GM23248 (cell line): ENCODE results near the gene RAB22A. TPM values are rescaled to one million over a fixed set of nuclear protein-coding genes. Genes with fewer than 3 reads are reported as not detected.

Experiments
- DNase-seq: peaks from one replicate; pipeline ENCODE4 v3.0.0-alpha.2; 2015
- H2AFZ ChIP-seq: fragments of 200-600 bp; sonication (generic); 2 replicates; pipeline ENCODE4 v1.6.1; 2016; ENCODE audit warnings: antibody characterized with exemption
- H3F3A ChIP-seq: fragments of 200-600 bp; sonication (generic); 2 replicates; pipeline ENCODE4 v1.6.1; 2016; ENCODE audit warnings: mild to moderate bottlenecking, antibody characterized with exemption, mixed run types; ENCODE audit not compliant: insufficient read depth
- H3K27ac ChIP-seq: fragments of 200-600 bp; sonication (generic); 2 replicates; pipeline ENCODE4 v1.5.1; 2016; ENCODE audit warnings: mild to moderate bottlenecking
- H3K27me3 ChIP-seq: fragments of 200-600 bp; sonication (generic); replicated peaks from 2 replicates; pipeline ENCODE4 v1.6.1; 2016; ENCODE audit warnings: mild to moderate bottlenecking; ENCODE audit not compliant: insufficient read depth
- H3K36me3 ChIP-seq: fragments of 200-600 bp; sonication (generic); 2 replicates; pipeline ENCODE4 v1.6.1; 2016; ENCODE audit warnings: low read depth, mild to moderate bottlenecking
- H3K4me1 ChIP-seq: fragments of 200-600 bp; sonication (generic); 2 replicates; pipeline ENCODE4 v1.6.1; 2016; ENCODE audit warnings: mild to moderate bottlenecking; ENCODE audit not compliant: insufficient read depth
- H3K4me2 ChIP-seq: fragments of 200-600 bp; sonication (generic); one replicate; pipeline ENCODE4 v1.6.1; 2016; ENCODE audit warnings: mild to moderate bottlenecking; ENCODE audit not compliant: unreplicated experiment
- H3K4me3 ChIP-seq: fragments of 200-600 bp; sonication (generic); 2 replicates; pipeline ENCODE4 v1.5.1; 2016; ENCODE audit warnings: mild to moderate bottlenecking
- H3K79me2 ChIP-seq: fragments of 200-600 bp; sonication (generic); 2 replicates; pipeline ENCODE4 v1.6.1; 2016; ENCODE audit warnings: mild to moderate bottlenecking; ENCODE audit not compliant: insufficient read depth
- H3K9ac ChIP-seq: fragments of 200-600 bp; sonication (generic); 2 replicates; pipeline ENCODE4 v1.6.1; 2016; ENCODE audit warnings: mild to moderate bottlenecking
- H3K9me2 ChIP-seq: fragments of 200-600 bp; sonication (generic); 2 replicates; pipeline ENCODE4 v1.6.1; 2016; ENCODE audit warnings: mixed run types, mild to moderate bottlenecking, moderate library complexity; ENCODE audit not compliant: insufficient read depth
- H3K9me3 ChIP-seq: fragments of 200-600 bp; sonication (generic); one replicate; pipeline ENCODE4 v1.6.1; 2017; ENCODE audit warnings: low read depth
- H4K20me1 ChIP-seq: fragments of 200-600 bp; sonication (generic); 2 replicates; pipeline ENCODE4 v1.6.0; 2016; ENCODE audit not compliant: insufficient read depth
- EZH2 ChIP-seq: fragments of 200-600 bp; sonication (generic); IDR thresholded peaks from 2 replicates; pipeline ENCODE4 v1.6.1; 2018; ENCODE audit warnings: antibody characterized with exemption, mild to moderate bottlenecking; ENCODE audit not compliant: insufficient read depth, poor library complexity, severe bottlenecking
- EZH2phosphoT487 ChIP-seq: fragments of 200-600 bp; sonication (generic); IDR thresholded peaks from 2 replicates; pipeline ENCODE4 v1.6.1; 2018; ENCODE audit warnings: antibody characterized with exemption, moderate library complexity, mild to moderate bottlenecking, low read depth; ENCODE audit not compliant: insufficient read depth
- WGBS, 2 experiments: methylation state at CpG; one replicate each; pipeline ENCODE4 v1.1.6; 2015 to 2017; ENCODE audit warnings: low lambda C conversion rate in 2 of 2, low coverage in 1 of 2; ENCODE audit errors: missing lambda C conversion rate in 2 of 2; 5-methylcytosine and 5-hydroxymethylcytosine counted together
- in situ Hi-C: fragments of 300-500 bp; cut with MboI; formaldehyde crosslinking; loops from 2 replicates; pipeline ENCODE4 v1.15.0; 2020
- polyA plus RNA-seq: library from polyadenylated mRNA; unstranded; fragments of >200 nt; fragmentation: Nextera tagmentation; extraction: Ambion mirVana; gene quantifications from 2 replicates; pipeline ENCODE4 v1.2.1, GENCODE V29; 2016
- total RNA-seq: library from RNA; depleted of rRNA; stranded (reverse); fragments of >200 nt; shearing (Covaris generic); gene quantifications from 2 replicates; pipeline ENCODE4 v1.2.3, GENCODE V29; 2014

Gene RAB22A
- total and polyA plus RNA-seq, 2 experiments from 2014 or later, result 21.2 to 21.3 TPM

- Histone ChIP-seq H3F3A (0 out of 2 replicates have a peak, but pooled peaks cover 4% of the 10 kb centered on the region), H3K9me3 (no peaks in the 10 kb centered on the region), H3K27ac (no peak overlapping the region), H3K9me2 (no peaks in the 10 kb centered on the region), H3K9ac (no peak overlapping the region), H3K36me3 (no peaks in the 10 kb centered on the region; the same call in 1 of the 2 replicates), H3K4me1 (no peaks in the 10 kb centered on the region), H3K4me3 (no peak overlapping the region), H2AFZ (no peak overlapping the region), H3K79me2 (peaks cover 100% of the 10 kb centered on the region), H3K27me3 (no peaks in the 10 kb centered on the region), H3K4me2 (no peak overlapping the region), H4K20me1 (peaks cover 17% of the 10 kb centered on the region; the same call in 1 of the 2 replicates)
- TF ChIP-seq EZH2 (no peak), EZH2phosphoT487 (no peak)
- WGBS, 2 experiments, result 54 to 56% methylated on average over 4 of the region's 4 CpGs
- in situ Hi-C loops, result no loop called here
- no peak for DNase-seq
These were observed 11.7 kb downstream of the RAB22A start for GRCh38 chr20:58321205-58321604.

DNA sequence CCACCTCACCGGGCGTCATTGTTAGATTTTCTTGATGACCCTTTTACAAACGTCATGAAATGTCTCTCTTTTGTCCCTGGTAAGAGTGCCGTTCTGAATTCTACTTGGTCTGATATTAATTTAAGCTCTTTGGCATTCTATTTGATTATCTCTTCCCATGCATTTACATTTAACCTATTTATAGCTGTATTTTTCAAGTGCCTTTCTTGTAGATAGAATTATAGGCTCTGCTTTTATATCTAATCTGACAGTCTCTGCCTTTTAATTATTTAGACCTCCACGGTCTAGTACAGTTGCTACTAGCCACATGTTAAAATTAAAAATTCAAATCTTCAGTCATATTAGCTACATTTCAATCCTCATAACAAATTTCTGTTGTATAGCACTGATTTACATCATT lies 12.6 kb downstream of the RAB22A start:
- H4K20me1 ChIP-seq, result peaks cover 26% of the 10 kb centered on the region; the same call in 1 of the 2 replicates
- WGBS, 2 experiments, result 61 to 66% methylated on average over 5 of the region's 5 CpGs

GRCh38 chr20:58325912-58326311 lies 16.4 kb downstream of the RAB22A start:
- Histone ChIP-seq H3K79me2 (peaks cover 100% of the 10 kb centered on the region), H3K9me3 (no peaks in the 10 kb centered on the region), H3K4me3 (no peak overlapping the region), H3K9ac (no peak overlapping the region), H3K9me2 (no peaks in the 10 kb centered on the region), H4K20me1 (peaks cover 29% of the 10 kb centered on the region; the same call in 1 of the 2 replicates), H3K4me2 (no peak overlapping the region), H3K27ac (no peak overlapping the region), H3F3A (no peaks in the 10 kb centered on the region), H3K36me3 (no peaks in the 10 kb centered on the region), H2AFZ (no peak overlapping the region), H3K4me1 (0 out of 2 replicates have a peak, but pooled peaks cover 4% of the 10 kb centered on the region), H3K27me3 (no peaks in the 10 kb centered on the region)
- DNase-seq, result no peak
- in situ Hi-C loops, result no loop called here
- no peak for TF ChIP-seq EZH2
- TF ChIP-seq EZH2phosphoT487, result no peak
- 99 to 100% methylated on average over 2 of the region's 2 CpGs for WGBS, 2 experiments

More for the DNA sequence above, 12.6 kb downstream of the RAB22A start:
- in situ Hi-C loops, result no loop called here
- Histone ChIP-seq H3K4me2 (no peak overlapping the region), H3K27me3 (no peaks in the 10 kb centered on the region), H3K4me3 (no peak overlapping the region), H3K9ac (no peak overlapping the region), H3K9me2 (no peaks in the 10 kb centered on the region), H3K9me3 (no peaks in the 10 kb centered on the region), H2AFZ (no peak overlapping the region), H3K36me3 (no peaks in the 10 kb centered on the region), H3F3A (0 out of 2 replicates have a peak, but pooled peaks cover 4% of the 10 kb centered on the region), H3K27ac (no peak overlapping the region), H3K4me1 (no peaks in the 10 kb centered on the region), H3K79me2 (peaks cover 100% of the 10 kb centered on the region)
- TF ChIP-seq EZH2phosphoT487, result no peak
- no peak for TF ChIP-seq EZH2
- DNase-seq, result no peak

GRCh38 chr20:58327211-58327610 lies 17.7 kb downstream of the RAB22A start:
- DNase-seq, result peak; percentile 24
- TF ChIP-seq EZH2, result no peak
- no peak for TF ChIP-seq EZH2phosphoT487
- Histone ChIP-seq H3K9me3 (no peaks in the 10 kb centered on the region), H3F3A (no peaks in the 10 kb centered on the region), H3K4me2 (no peak overlapping the region), H3K27me3 (no peaks in the 10 kb centered on the region), H4K20me1 (peaks cover 27% of the 10 kb centered on the region; the same call in 1 of the 2 replicates), H3K9ac (no peak overlapping the region), H3K79me2 (peaks cover 100% of the 10 kb centered on the region), H3K9me2 (no peaks in the 10 kb centered on the region), H3K36me3 (no peaks in the 10 kb centered on the region; the same call in 1 of the 2 replicates), H3K4me1 (0 out of 2 replicates have a peak, but pooled peaks cover 4% of the 10 kb centered on the region), H3K4me3 (no peak overlapping the region), H3K27ac (no peak overlapping the region), H2AFZ (no peak overlapping the region)
- in situ Hi-C loops, result no loop called here
- WGBS, 2 experiments, result 55 to 64% methylated on average over 2 of the region's 2 CpGs

- Histone ChIP-seq H3K27me3 (no peaks in the 10 kb centered on the region), H3K9me2 (no peaks in the 10 kb centered on the region), H3K9ac (no peak overlapping the region), H3K27ac (no peak overlapping the region), H3K4me3 (no peak overlapping the region), H4K20me1 (peaks cover 22% of the 10 kb centered on the region; the same call in 1 of the 2 replicates), H3K4me1 (0 out of 2 replicates have a peak, but pooled peaks cover 4% of the 10 kb centered on the region), H3K9me3 (no peaks in the 10 kb centered on the region), H3K79me2 (peaks cover 100% of the 10 kb centered on the region), H3F3A (no peaks in the 10 kb centered on the region), H3K4me2 (no peak overlapping the region), H2AFZ (no peak overlapping the region), H3K36me3 (no peaks in the 10 kb centered on the region; the same call in 1 of the 2 replicates)
- TF ChIP-seq EZH2 (no peak), EZH2phosphoT487 (no peak)
- DNase-seq, result no peak
- 86 to 93% methylated on average over 7 of the region's 7 CpGs for WGBS, 2 experiments
- in situ Hi-C loops, result no loop called here
These were observed 19.3 kb downstream of the RAB22A start for GRCh38 chr20:58328836-58329235.
